HG03442 (cell line): ENCODE data around the gene KLHL29.

Experiments
- ATAC-seq: cut with Tn5 transposase; IDR thresholded peaks from one replicate; pipeline ENCODE4 v1.9.1; 2021; ENCODE audit warnings: mild to moderate bottlenecking, moderate library complexity; ENCODE audit not compliant: unreplicated experiment

The KLHL29 gene

DNA sequence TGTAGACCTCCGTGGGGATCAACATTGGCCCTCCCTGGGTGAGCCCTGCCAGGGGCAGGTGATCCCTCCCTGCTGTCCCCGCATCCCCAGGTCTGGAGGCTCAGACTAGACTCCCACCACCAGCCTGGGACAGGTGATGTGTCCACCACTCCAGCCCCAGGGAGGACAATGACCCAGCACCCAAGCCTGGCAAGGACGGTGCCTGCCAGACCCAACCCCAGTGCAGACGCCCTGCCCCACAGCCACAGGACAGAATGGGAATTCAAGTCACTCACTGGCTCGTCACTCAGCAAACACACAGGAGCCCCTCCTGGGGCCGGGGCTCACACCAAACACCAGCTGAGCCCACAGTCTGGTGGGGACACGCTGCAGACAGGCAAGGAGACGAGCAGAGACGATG is 302.2 kb downstream of the KLHL29 start:
- ATAC-seq, result no peak

DNA sequence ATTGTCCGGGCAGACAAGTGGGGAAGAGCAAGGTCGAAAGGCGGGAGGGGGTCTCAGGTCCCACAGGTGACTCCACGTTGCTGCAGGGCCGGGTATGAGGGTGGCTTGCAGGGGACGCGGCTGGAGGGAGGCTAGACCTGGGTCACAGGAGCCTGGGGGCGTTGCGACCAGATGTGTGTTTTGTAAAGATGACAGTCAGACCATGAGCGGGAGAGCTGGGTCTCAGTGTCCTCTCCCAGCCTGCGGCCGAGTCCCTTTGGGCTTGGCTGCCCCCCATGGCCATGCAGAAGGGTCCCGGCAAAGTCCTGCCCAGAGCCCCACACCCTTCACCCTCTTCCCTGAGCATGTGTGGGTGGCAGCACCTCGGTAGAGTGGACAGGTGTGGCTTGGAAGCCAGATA is 302.7 kb downstream of the KLHL29 start:
- ATAC-seq, result no peak

DNA sequence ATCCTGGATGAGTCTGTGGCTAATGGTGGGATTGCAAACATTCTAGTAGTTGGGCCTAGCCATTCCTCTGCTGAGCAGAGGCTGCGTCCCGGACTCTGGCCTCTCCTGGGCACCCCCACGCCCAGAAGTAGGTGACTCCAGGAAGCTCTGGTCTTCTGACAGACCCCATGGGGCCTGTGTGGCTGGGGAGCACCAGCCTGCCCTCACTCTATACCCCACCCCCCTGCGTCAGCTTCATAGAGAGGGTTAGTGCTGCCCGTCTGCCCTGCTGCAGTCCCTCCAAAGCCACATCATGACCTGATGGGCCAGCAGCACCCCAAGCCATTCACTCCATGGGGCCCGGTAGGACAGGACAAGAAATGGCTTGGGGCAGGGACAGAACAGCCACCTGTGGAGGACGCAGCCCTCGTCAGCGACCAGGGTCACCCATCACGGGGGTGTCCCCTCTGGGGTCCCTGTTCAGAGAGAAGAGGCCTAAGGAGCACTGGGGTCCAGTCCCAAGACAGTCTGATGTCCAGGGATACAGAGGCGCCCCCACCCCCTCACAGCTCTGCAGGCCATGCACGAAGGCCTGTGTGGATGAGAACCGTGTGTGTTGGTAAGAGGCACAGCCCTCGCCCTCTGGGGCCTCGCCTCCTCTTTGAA is 303.6 kb downstream of the KLHL29 start:
- no peak for ATAC-seq

DNA sequence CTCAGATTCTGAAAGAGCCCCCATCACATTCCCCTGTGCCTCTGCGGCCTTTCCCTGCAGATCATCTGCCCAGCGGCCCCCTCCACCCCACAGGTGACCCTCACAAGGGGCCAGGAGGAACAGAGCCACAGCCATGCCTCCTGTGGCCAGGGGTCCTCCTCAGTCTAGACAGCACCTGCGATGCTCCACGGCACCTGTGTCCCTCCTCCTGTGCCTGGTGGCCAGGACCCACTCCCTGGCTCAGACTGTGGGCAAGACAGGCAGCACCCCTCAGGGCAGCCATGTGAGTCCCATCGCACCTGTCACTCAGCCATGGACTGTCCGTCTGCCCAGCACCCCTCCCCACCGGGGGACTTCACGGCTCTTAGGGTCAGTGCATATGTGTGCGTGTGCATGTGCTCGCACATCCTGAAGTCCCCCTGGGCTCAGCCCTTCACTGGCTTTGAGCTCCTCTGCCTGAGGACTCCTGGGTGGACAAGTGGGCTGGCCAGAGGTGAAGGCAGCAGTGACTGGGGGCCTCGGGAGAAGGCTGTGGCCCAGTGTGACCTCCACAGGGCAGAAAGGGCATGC is 304.2 kb downstream of the KLHL29 start:
- ATAC-seq, result no peak

DNA sequence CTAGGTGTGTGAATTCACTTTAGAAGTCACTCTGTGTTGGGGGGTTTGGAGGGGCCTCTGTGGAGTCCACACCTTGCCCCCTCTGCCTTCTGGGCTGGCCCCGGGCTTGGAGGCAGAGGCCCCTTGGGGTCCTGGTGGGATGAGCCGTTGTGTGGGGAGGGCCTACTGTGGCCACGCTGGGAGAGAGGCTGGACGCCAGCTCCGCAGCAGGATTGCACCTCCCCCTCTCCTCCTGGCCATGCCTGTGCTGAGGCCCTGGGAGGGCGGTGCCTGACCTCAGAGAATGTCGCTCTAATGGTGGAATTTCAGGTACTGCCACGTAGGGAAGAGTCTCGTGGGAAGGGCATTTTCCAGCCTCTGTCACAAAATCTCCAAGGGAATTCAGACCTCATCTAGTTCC is 304.9 kb downstream of the KLHL29 start:
- ATAC-seq, result no peak

DNA sequence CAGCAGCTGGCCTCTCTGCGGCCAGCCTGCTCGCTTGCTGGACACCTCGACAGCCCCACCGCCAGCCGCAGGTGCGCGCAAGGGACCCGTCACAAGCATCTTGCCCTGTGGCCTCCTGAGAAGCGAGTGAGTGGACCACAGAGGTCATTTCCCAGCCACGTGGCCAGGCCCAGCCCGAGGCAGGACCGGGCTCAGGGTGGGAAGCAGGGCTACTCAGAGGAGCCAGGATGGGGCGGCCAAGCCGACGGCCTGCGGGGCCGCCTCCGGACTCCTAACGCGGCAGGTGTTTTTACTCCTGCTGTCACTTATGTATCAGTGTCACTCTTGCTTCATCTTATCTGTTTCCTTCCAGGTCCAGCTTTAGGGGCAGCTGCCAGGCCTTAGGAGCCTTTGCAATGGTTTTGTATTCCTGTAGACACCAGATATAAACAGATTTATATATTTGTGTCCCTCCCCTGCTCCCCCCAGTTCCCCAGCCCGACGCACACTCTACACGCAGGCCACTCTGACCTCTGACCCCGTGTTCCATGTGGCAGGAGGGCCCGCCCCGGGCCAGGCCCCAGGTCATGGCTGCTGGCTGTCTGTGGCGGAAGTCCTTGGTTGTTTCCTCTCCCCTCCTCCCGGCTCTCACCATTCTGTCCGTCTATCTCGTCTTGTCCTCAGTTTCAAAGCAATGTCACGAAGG is 305.6 kb downstream of the KLHL29 start:
- no peak for ATAC-seq

DNA sequence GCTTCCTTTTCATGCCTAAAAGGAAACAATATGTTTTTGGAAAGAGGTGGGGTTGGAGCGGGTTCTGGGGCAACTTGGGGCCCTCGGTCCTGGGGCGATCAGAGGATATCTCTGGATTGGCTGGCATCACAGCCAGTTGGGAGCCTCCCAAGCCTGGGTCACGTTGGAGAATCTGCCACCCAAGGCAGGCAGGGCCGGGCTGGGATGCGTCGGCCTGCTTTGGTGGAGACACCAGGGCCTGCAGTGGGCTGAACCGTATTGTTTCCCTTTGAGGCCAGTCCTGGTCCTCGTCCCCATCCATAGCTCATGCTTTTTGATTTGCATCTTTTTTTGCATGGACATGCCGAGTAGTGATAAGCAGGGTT is 306.1 kb downstream of the KLHL29 start:
- ATAC-seq, result no peak

- ATAC-seq, result no peak
These were observed 306.6 kb downstream of the KLHL29 start for GRCh38 chr2:23691565-23691964.

DNA sequence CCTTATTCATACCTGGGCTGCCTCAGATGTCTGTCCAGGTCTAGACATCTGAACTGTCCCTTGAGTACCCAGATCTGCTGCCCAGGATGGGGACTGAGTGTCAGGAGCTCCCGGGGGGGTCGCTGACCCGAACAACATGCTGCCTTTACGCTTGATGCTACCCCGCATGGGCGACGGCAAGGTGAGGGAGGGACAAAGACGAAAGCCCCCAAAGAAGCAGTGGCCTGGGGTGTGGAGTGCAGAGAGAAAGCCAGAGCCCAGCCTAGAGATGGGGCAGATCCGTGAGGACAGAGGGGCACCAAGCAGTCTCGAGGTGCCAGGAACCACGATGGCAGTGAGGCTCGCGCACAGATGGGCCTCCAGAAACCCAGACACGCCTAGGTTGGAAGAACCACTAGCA is 307.3 kb downstream of the KLHL29 start:
- no peak for ATAC-seq

DNA sequence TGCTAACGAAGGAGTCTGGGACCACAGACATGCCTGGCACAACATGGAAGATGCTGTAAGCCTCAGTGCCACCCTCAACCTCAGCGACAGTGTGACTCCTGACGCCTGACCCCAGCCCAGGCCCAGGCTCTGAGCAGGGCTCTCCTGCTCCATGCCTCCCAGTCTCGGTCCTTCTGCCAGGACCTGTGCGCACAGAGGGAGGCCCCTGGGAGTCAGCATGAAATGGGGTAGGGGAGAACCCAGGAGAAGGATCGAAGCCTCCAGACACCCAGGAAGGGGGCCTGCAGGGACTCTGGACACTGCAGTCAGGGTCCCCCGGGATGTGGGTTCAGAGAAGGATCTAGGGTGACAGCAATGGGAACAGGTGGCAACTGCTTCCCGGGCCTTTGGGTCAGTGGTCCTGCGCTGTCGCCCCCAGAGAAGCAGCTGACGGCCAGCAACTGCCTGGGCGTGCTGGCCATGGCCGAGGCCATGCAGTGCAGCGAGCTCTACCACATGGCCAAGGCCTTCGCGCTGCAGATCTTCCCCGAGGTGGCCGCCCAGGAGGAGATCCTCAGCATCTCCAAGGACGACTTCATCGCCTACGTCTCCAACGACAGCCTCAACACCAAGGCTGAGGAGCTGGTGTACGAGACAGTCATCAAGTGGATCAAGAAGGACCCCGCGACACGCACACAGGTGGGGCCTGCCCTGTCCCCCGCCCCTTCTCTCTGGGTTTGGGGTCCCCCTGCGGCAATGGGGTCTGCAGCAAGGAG is 308.0 kb downstream of the KLHL29 start:
- ATAC-seq, result no peak

DNA sequence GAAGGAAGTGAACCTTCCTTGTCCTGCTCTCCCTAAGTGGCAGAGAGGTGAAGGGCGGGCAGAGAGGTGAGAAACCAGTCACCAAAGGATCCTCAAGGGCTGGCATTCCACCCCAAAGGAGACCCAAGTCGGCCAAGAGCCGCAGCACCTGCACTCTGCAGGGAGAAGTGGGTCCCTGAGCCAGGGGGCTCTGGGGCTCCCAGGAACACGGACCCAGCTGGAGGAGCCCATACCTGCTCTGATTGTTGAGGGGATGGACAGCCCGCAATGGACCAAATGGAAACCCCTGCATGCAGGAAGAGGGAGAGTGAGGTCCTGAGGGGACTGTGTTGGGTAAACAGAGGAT is 308.6 kb downstream of the KLHL29 start:
- ATAC-seq, result no peak

DNA sequence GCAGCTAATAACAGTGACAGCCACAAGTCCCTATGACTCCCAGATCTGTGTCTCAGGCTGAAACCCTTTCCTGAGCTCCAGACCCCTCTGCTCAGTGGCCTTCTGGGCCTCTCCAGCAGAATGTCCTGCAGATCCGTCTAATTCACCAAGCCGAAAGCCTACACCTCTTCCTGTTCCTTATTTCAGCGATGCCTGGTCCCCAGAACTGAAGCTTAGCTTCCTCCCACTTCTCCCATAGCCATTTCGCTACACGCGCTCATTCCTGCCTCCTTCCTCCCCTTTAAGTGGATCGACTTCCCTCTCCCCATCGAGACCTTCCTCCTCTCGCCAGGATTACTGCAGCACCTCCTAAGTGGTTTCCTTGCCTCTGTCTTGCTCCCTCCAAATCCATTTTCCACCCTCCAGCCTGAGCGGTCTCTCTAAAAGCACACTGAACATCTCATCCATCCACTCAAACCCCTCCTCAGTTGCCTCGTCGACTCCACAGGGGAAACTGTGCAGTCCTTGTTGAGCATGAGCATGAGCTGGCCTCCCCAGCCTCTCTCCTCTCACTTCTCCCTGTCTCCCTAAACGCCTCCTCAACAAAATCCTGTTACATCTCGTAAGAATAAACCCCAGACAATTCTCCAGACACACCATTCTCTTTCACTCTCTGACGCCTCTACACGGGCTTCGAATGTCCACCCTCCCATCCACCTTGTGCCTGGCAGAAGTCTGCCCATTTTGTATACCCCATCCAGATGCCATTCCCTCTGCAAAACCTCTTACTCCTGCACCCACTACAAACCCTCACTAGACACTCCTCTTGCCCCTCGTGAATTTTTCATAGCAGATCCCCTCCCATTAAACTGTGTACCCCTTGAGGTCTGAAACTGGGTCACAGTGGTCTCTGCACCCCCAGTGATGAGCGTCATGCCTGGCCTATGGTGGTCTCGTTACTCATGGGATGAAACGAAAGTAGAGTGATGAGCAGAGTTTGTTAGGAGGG is 309.4 kb downstream of the KLHL29 start:
- ATAC-seq, result no peak

- no peak for ATAC-seq
These were observed 310.4 kb downstream of the KLHL29 start for GRCh38 chr2:23695214-23695889.

DNA sequence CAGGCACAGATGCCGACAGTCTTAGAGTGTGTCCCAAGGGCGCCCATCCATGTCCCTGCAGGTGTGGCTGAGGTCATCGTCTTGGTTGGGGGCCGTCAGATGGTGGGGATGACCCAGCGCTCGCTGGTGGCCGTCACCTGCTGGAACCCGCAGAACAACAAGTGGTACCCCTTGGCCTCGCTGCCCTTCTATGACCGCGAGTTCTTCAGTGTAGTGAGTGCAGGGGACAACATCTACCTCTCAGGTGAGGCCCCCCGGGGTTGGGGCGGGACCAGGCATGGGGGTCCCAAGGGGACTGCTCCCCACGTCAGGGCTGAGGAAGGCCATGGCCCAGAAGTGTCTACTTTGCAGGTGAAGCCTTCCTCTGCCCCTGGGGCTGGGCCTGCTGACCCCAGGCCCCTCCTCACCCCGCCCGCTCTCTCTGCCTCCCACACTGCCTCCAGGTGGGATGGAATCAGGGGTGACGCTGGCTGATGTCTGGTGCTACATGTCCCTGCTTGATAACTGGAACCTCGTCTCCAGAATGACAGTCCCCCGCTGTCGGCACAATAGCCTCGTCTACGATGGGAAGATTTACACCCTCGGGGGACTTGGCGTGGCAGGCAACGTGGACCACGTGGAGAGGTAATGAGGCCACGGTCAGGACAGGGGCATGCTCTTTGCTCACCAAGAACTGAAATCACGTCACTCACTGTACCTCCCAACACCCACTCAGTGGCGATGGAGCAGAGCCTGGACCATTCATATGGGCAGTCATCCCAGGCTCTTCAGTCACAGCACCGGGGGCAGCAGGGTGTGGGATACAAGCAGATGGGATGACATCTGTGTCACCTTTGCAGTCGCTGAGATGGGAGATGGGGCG is 311.1 kb downstream of the KLHL29 start:
- ATAC-seq, result no peak

GRCh38 chr2:23696752-23697045 is 311.7 kb downstream of the KLHL29 start:
- no peak for ATAC-seq

DNA sequence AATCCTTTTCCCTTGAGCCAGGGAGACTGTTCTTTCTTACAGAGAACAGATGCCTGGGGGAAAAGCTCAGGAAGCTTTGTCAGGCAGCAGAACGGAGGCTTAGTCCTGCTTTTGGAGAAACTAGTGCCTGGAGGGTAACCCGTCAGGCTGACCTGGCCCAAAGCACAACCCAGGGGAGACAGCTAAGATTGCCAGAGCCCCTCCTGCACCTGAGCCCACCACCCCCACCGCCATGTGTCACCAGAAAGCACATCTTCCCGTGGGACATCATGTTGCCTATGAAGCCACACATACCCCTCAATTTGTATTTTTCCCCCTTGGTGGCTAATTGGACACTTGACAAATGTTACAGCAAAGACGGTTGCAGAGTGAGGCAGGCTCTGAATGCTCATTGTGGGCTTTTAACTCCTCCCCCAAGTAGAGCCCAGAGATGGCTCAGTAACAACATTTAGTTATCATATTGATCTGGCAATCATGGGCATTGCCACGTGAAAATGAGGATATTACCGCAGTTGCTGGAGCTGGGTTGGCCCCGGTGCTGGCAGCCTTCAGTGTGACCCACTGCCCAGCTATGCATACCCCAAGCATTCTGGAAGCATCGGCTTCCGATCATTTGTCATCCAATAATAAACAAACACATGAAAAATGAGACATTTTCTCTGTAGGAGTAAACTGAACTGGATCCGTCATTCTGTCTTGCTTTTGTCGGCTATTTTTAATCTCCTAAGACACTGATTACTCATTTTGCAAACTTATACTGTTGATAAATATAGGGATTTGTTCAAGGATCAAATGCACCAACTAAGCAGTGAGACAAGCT is 312.5 kb downstream of the KLHL29 start:
- no peak for ATAC-seq

- ATAC-seq, result no peak
These were observed 313.2 kb downstream of the KLHL29 start for GRCh38 chr2:23698116-23698693.
